Mesendoderm (in vitro differentiated cells): ENCODE results near the gene ACAN.

Source experiments
- DNase-seq: peaks from one replicate; pipeline ENCODE4 v3.0.0; 2013
- H2AK5ac ChIP-seq: 2 replicates; pipeline ENCODE4 v1.6.1; 2013; ENCODE audit warnings: low read length, inconsistent platforms
- H2BK120ac ChIP-seq: 2 replicates; pipeline ENCODE4 v1.6.1; 2013; ENCODE audit warnings: low read depth, mild to moderate bottlenecking, low read length, moderate library complexity, mixed read lengths
- H2BK15ac ChIP-seq: replicated peaks from 2 replicates; pipeline ENCODE4 v1.6.1; 2013; ENCODE audit warnings: low read depth, mild to moderate bottlenecking, moderate library complexity
- H2BK5ac ChIP-seq: 2 replicates; pipeline ENCODE4 v1.6.1; 2013; ENCODE audit warnings: low read length, inconsistent platforms
- H3K18ac ChIP-seq: 2 replicates; pipeline ENCODE4 v1.6.1; 2013; ENCODE audit warnings: mild to moderate bottlenecking, low read length, mixed read lengths
- H3K23ac ChIP-seq: one replicate; pipeline ENCODE4 v1.6.1; 2013; ENCODE audit warnings: low read length
- H3K27ac ChIP-seq: 2 replicates; pipeline ENCODE4 v1.5.1; 2013; ENCODE audit warnings: low read depth, mild to moderate bottlenecking, inconsistent platforms, low read length, moderate library complexity
- H3K27me3 ChIP-seq: 2 replicates; pipeline ENCODE4 v1.6.1; 2013; ENCODE audit warnings: low read length, control low read depth, mild to moderate bottlenecking, inconsistent platforms; ENCODE audit not compliant: insufficient read depth, poor library complexity
- H3K36me3 ChIP-seq: 2 replicates; pipeline ENCODE4 v1.6.1; 2013; ENCODE audit warnings: low read length, inconsistent platforms; ENCODE audit not compliant: control insufficient read depth, insufficient read depth
- H3K4ac ChIP-seq: one replicate; pipeline ENCODE4 v1.6.1; 2013; ENCODE audit warnings: low read depth, mild to moderate bottlenecking, low read length, moderate library complexity
- H3K4me1 ChIP-seq: 2 replicates; pipeline ENCODE4 v1.6.1; 2013; ENCODE audit warnings: low read depth, low read length, inconsistent platforms; ENCODE audit not compliant: control insufficient read depth
- H3K4me2 ChIP-seq: 2 replicates; pipeline ENCODE4 v1.6.1; 2013; ENCODE audit warnings: low read length
- H3K4me3 ChIP-seq: 2 replicates; pipeline ENCODE4 v1.5.1; 2013; ENCODE audit warnings: mild to moderate bottlenecking, low read length
- H3K56ac ChIP-seq: one replicate; pipeline ENCODE4 v1.6.1; 2013; ENCODE audit warnings: low read length
- H3K79me1 ChIP-seq: 2 replicates; pipeline ENCODE4 v1.6.1; 2013; ENCODE audit warnings: low read length, inconsistent platforms
- H3K79me2 ChIP-seq: 2 replicates; pipeline ENCODE4 v1.6.1; 2013; ENCODE audit warnings: mild to moderate bottlenecking, low read length; ENCODE audit not compliant: control insufficient read depth, insufficient read depth
- H3K9ac ChIP-seq: 2 replicates; pipeline ENCODE4 v1.6.1; 2013; ENCODE audit warnings: low read length, inconsistent platforms
- H4K5ac ChIP-seq: one replicate; pipeline ENCODE4 v1.6.1; 2013; ENCODE audit warnings: low read length
- H4K8ac ChIP-seq: one replicate; pipeline ENCODE4 v1.6.1; 2013; ENCODE audit warnings: low read depth, mild to moderate bottlenecking, control low read depth, low read length, moderate library complexity
- WGBS: extraction: QIAGEN DNeasy Blood & Tissue Kit; methylation state at CpG from one replicate; pipeline ENCODE4 v1.1.7; 2013; ENCODE audit warnings: low lambda C conversion rate, missing lambda C conversion rate; ENCODE audit not compliant: insufficient coverage; ENCODE audit errors: extremely low coverage; 5-methylcytosine and 5-hydroxymethylcytosine counted together

The ACAN gene

DNA sequence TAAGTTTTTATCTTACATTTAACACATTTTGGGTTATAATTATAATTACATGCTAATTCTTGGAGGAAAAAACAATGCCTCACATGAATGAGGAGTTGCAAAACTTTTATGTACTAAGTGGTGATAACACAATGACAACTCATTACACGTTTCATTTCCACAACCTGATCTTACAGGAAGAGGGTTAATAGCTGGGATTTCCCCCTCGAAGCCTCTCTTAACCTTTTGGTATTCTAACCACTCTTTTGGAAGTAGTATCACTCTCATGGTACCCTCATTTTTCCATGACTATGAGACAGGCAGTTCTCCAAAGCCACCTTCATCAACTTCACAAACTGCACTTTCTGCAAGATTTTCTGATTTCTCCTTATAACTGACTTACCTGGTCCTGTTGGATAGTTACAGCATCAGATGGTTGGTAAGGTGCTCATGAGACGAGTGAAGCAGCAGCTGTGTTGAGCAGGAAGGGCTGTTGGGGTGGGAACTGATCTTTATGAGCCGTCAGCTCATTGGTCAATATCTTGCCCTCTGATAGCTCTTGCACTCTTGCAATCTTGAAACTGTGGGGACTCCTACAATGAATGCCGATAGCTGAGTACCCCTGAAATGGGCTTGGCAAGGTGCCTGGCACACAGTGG is 41.6 kb downstream of the ACAN start:
- no peak overlapping the region for H4K8ac ChIP-seq
- H3K79me2 ChIP-seq, result no peaks in the 10 kb centered on the region
- no peaks in the 10 kb centered on the region for H3K27me3 ChIP-seq
- H3K23ac ChIP-seq, result no peak overlapping the region
- no peak overlapping the region for H2BK5ac ChIP-seq
- H2BK120ac ChIP-seq, result no peak overlapping the region
- no peak overlapping the region for H4K5ac ChIP-seq
- H3K4me2 ChIP-seq, result no peak overlapping the region
- no peaks in the 10 kb centered on the region for H3K36me3 ChIP-seq
- DNase-seq, result no peak
- no peak overlapping the region for H2AK5ac ChIP-seq
- no peak overlapping the region for H3K18ac ChIP-seq
- no peak overlapping the region for H3K56ac ChIP-seq
- H3K4me1 ChIP-seq, result no peaks in the 10 kb centered on the region
- H3K9ac ChIP-seq, result no peak overlapping the region
- H3K4me3 ChIP-seq, result no peak overlapping the region
- WGBS, result no CpG with 5 or more reads among the region's 5 CpGs
- H3K79me1 ChIP-seq, result no peaks in the 10 kb centered on the region
- H3K4ac ChIP-seq, result no peak overlapping the region
- no peak overlapping the region for H2BK15ac ChIP-seq
- H3K27ac ChIP-seq, result no peak overlapping the region

DNA sequence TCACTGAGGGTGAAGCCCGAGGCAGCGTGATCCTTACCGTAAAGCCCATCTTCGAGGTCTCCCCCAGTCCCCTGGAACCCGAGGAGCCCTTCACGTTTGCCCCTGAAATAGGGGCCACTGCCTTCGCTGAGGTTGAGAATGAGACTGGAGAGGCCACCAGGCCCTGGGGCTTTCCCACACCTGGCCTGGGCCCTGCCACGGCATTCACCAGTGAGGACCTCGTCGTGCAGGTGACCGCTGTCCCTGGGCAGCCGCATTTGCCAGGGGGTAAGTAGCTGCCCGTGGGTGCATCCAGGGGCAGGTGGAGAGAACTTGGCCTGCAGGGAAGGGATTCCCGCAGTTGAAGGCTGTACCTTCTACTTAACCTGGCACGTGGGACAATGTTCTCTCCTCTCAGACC is 42.4 kb downstream of the ACAN start:
- H2BK5ac ChIP-seq, result no peak overlapping the region
- no peaks in the 10 kb centered on the region for H3K36me3 ChIP-seq
- no peaks in the 10 kb centered on the region for H3K4me1 ChIP-seq
- H3K4ac ChIP-seq, result no peak overlapping the region
- no peak overlapping the region for H3K23ac ChIP-seq
- H3K4me2 ChIP-seq, result no peak overlapping the region
- no peak overlapping the region for H2BK15ac ChIP-seq
- H2BK120ac ChIP-seq, result no peak overlapping the region
- no peak overlapping the region for H3K4me3 ChIP-seq
- no peak overlapping the region for H3K9ac ChIP-seq
- H3K79me2 ChIP-seq, result no peaks in the 10 kb centered on the region
- no CpG with 5 or more reads among the region's 15 CpGs for WGBS
- no peaks in the 10 kb centered on the region for H3K79me1 ChIP-seq
- no peak overlapping the region for H3K56ac ChIP-seq
- no peak overlapping the region for H3K27ac ChIP-seq
- H4K8ac ChIP-seq, result no peak overlapping the region
- no peak overlapping the region for H3K18ac ChIP-seq
- H4K5ac ChIP-seq, result no peak overlapping the region
- no peaks in the 10 kb centered on the region for H3K27me3 ChIP-seq
- no peak for DNase-seq
- H2AK5ac ChIP-seq, result no peak overlapping the region

DNA sequence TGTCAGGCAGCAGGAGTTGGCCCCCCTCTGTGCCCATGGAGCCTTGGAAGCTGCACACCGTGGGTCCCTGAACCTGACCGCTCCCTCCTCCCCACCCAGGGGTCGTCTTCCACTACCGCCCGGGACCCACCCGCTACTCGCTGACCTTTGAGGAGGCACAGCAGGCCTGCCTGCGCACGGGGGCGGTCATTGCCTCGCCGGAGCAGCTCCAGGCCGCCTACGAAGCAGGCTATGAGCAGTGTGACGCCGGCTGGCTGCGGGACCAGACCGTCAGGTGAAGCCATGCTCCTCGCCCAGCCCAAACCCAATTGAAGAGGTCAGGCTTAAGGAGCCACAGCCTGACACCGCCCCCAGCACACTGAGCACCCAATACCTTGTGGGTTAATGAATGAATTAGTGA is 43.9 kb downstream of the ACAN start:
- Histone ChIP-seq H3K4ac (no peak overlapping the region), H3K4me1 (no peaks in the 10 kb centered on the region), H3K27me3 (no peaks in the 10 kb centered on the region), H3K4me2 (no peak overlapping the region), H2BK5ac (no peak overlapping the region), H2BK120ac (no peak overlapping the region), H4K8ac (no peak overlapping the region), H3K9ac (no peak overlapping the region), H3K18ac (no peak overlapping the region), H3K36me3 (no peaks in the 10 kb centered on the region), H3K27ac (no peak overlapping the region), H3K4me3 (no peak overlapping the region), H3K79me2 (no peaks in the 10 kb centered on the region), H3K56ac (no peak overlapping the region), H2BK15ac (no peak overlapping the region), H2AK5ac (no peak overlapping the region), H4K5ac (no peak overlapping the region), H3K23ac (no peak overlapping the region), H3K79me1 (no peaks in the 10 kb centered on the region)
- no peak for DNase-seq
- no CpG with 5 or more reads among the region's 20 CpGs for WGBS

DNA sequence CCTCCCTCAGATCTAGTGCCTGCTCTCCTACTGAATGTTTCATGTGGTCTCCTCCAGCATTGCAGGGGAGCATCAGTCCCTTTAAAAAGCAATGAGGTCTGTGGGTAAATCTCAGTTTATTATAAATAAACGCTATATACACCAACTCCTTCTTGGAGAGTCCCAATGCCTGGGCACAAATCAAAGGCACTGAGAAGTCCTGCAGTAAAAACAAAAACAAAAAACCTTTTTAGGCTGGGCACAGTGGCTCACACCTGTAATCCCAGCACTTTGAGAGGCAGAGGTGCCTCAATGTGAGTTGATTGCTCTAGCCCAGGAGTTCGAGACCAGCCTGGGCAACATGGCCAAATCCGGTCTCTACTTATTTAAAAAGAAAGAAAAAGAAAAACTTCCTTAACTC is 45.0 kb downstream of the ACAN start:
- Histone ChIP-seq H3K4me3 (no peak overlapping the region), H3K4ac (no peak overlapping the region), H4K8ac (no peak overlapping the region), H2AK5ac (no peak overlapping the region), H3K27ac (no peak overlapping the region), H3K4me2 (no peak overlapping the region), H3K79me2 (no peaks in the 10 kb centered on the region), H2BK120ac (no peak overlapping the region), H3K9ac (no peak overlapping the region), H2BK5ac (no peak overlapping the region), H3K23ac (no peak overlapping the region), H3K18ac (no peak overlapping the region), H3K4me1 (no peaks in the 10 kb centered on the region), H2BK15ac (no peak overlapping the region), H3K36me3 (no peaks in the 10 kb centered on the region), H3K27me3 (no peaks in the 10 kb centered on the region), H4K5ac (no peak overlapping the region), H3K79me1 (no peaks in the 10 kb centered on the region), H3K56ac (no peak overlapping the region)
- WGBS, result no CpG with 5 or more reads among the region's 3 CpGs
- DNase-seq, result no peak

DNA sequence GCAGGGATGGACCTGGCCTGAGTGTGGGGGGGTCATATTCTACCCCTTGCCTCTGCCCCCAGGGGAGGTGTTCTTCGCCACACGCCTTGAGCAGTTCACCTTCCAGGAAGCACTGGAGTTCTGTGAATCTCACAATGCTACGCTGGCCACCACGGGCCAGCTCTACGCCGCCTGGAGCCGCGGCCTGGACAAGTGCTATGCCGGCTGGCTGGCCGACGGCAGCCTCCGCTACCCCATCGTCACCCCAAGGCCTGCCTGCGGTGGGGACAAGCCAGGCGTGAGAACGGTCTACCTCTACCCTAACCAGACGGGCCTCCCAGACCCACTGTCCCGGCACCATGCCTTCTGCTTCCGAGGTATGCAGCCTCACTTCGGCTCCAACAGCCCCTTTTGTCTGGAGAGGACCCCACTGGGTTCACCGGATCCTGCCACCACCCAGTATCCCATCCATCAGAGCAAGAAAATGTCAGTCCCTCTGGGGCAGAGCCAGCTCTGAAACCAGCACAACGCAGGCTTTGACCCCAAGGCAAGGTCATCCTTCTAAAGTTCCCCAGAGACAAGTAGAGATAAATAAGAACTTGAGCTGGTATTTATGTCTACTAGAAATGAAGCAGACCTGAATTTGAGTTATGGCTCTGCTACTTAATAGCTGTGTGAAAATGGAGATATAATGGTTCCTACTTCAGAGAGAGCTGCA is 46.3 kb downstream of the ACAN start:
- Histone ChIP-seq H2BK5ac (no peak overlapping the region), H3K18ac (no peak overlapping the region), H3K36me3 (no peaks in the 10 kb centered on the region), H4K8ac (no peak overlapping the region), H3K27ac (no peak overlapping the region), H3K56ac (no peak overlapping the region), H3K79me1 (no peaks in the 10 kb centered on the region), H3K4me3 (no peak overlapping the region), H3K27me3 (no peaks in the 10 kb centered on the region), H2BK15ac (no peak overlapping the region), H3K23ac (no peak overlapping the region), H3K4me1 (no peaks in the 10 kb centered on the region), H3K9ac (no peak overlapping the region), H4K5ac (no peak overlapping the region), H2AK5ac (no peak overlapping the region), H3K79me2 (no peaks in the 10 kb centered on the region), H2BK120ac (no peak overlapping the region), H3K4me2 (no peak overlapping the region), H3K4ac (no peak overlapping the region)
- no CpG with 5 or more reads among the region's 22 CpGs for WGBS
- no peak for DNase-seq

DNA sequence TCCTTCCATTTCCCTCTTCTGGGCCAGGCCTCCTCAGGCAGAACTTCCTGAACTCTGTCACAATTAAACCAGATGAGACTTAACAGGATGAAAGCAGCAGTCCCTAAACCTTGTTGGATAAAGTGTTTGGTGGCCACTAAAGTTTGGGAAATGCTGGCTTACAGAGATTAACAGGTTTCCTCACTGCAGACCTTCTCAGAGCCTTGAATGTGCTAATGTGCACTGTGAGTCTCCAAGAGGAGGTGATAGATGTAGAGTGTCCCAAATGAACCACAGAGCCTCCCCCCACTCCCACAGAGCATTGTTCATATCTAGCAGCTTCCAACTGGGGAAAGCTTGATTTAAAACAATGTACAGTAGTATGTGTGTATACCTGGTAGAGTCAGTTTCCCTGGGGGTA is 49.2 kb downstream of the ACAN start:
- H2BK120ac ChIP-seq, result no peak overlapping the region
- H3K18ac ChIP-seq, result no peak overlapping the region
- no peak overlapping the region for H2AK5ac ChIP-seq
- H3K56ac ChIP-seq, result no peak overlapping the region
- no peak overlapping the region for H3K27ac ChIP-seq
- no peaks in the 10 kb centered on the region for H3K36me3 ChIP-seq
- no peak overlapping the region for H2BK5ac ChIP-seq
- H3K4me2 ChIP-seq, result no peak overlapping the region
- no peak for DNase-seq
- no peaks in the 10 kb centered on the region for H3K79me2 ChIP-seq
- H4K8ac ChIP-seq, result no peak overlapping the region
- no peak overlapping the region for H3K23ac ChIP-seq
- no peak overlapping the region for H3K4me3 ChIP-seq
- no peak overlapping the region for H3K9ac ChIP-seq
- no peak overlapping the region for H4K5ac ChIP-seq
- no peaks in the 10 kb centered on the region for H3K4me1 ChIP-seq
- H3K4ac ChIP-seq, result no peak overlapping the region
- H3K27me3 ChIP-seq, result no peaks in the 10 kb centered on the region
- no peaks in the 10 kb centered on the region for H3K79me1 ChIP-seq
- no peak overlapping the region for H2BK15ac ChIP-seq
